Measurements from ENCODE around the gene TMEM243. TPM values are rescaled to one million over a fixed set of nuclear protein-coding genes. Genes with fewer than 3 reads are reported as not detected.

The TMEM243 gene
- total RNA-seq, 4 donors from 2014 or later, result 2.2 to 59.4 (median 19.1) TPM; not detected in 1

DNA sequence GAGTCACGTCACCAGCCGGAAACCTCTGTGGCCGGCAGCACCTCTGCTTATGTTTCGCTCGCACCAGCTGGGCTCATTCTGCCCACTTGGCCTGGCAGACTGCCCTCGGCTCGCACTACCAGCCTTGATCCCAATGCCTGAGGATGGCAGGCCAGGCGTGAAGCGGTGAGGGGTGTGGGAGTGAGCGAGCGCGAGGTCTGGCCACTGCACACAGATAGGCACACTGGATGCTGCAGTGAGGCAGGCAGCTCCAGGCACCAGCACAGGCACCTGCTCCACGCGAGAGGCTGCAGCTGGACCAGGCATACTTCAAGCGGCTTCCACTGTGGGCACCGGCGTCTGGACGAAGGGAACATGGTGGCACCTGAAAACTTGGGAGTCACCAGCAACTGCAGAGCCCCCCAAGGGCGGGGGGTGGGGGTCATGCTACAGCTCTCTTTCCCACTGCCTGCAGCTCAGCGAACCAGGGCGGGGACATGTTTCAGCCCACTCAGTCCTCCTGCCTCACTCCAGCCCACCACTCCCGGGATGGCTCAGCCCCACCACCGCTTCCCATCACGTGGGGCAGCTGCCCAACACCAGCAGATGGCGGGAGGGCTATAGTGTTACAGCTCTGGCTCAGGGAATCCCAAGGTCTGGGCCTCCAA, 72.7 kb downstream of the TMEM243 start:
- in situ Hi-C loops (cut with MboI; ENCODE audit: low pct_ligation_motif_present in 1 of 4, low pct_unique_long_range_greater_than_20kb in 1 of 4, low sequenced_read_pairs in 3 of 4) (loop anchor here in 1 of 4 donors (10.0 kb wide), 1 partner anchor 212 kb away; no protein-coding TSS in a partner anchor), intact Hi-C loops (cut with DNase I; ENCODE audit: low total_unique reads) (loop anchor here (10.0 kb wide), 1 partner anchor 72 kb away; no protein-coding TSS in a partner anchor)
- Histone ChIP-seq H3K27me3 (no peaks in the 10 kb centered on the region), H3K4me1 (peaks cover 0 to 21% (median 0%) of the 10 kb centered on the region in 4 donors), H3K36me3 (no peaks in the 10 kb centered on the region), H3K4me3 (no peak overlapping the region), H3K27ac (no peak overlapping the region), H3K9me3 (no peaks in the 10 kb centered on the region)
- 86% methylated on average over 3 to 21 of the region's 25 CpGs for WGBS, 2 donors (ENCODE audit: low coverage in 1 of 2)
- DNase-seq, result no peak
- no peak for TF ChIP-seq POLR2AphosphoS5 (IDR thresholded peaks at IDR 0.05)
- TF ChIP-seq, protein P1, sequence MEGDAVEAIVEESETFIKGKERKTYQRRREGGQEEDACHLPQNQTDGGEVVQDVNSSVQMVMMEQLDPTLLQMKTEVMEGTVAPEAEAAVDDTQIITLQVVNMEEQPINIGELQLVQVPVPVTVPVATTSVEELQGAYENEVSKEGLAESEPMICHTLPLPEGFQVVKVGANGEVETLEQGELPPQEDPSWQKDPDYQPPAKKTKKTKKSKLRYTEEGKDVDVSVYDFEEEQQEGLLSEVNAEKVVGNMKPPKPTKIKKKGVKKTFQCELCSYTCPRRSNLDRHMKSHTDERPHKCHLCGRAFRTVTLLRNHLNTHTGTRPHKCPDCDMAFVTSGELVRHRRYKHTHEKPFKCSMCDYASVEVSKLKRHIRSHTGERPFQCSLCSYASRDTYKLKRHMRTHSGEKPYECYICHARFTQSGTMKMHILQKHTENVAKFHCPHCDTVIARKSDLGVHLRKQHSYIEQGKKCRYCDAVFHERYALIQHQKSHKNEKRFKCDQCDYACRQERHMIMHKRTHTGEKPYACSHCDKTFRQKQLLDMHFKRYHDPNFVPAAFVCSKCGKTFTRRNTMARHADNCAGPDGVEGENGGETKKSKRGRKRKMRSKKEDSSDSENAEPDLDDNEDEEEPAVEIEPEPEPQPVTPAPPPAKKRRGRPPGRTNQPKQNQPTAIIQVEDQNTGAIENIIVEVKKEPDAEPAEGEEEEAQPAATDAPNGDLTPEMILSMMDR (IDR thresholded peaks at IDR 0.05), result no peak
- TF ChIP-seq EP300 (IDR thresholded peaks at IDR 0.05; ENCODE audit: low read depth), result no peak
- no peak for TF ChIP-seq POLR2A (IDR thresholded peaks at IDR 0.05)

Small RNA genes lying within 50 kb of the gene (small RNA-seq; reads per million reads assigned to genes)
- gene RF00019, result 0 reads per million in 4 donors
- gene RF02271, result 0 reads per million in 4 donors

Other genes with a start within 250 kb of the TMEM243 start
- 10 to 100 TPM; 10.6 to 28.1 (median 17.3) TPM for gene ELAPOR2, start 160.1 kb downstream of the TMEM243 start, total RNA-seq
- gene DMTF1, start 67.3 kb downstream of the TMEM243 start, total RNA-seq, result 100 to 1,000 TPM in 2 of 4 donors, 10 to 100 TPM in 2; 77.4 to 157 (median 121) TPM
- gene CROT, start 125.9 kb upstream of the TMEM243 start, total RNA-seq, result 10 to 100 TPM; 11.9 to 49.9 (median 27.6) TPM

Measured in transverse colon (tissue), 4 donors.